GM18526 (cell line): ENCODE results near the gene RORC.
A peak's percentile ranks its signal among the peaks of the same experiment; 100 is the strongest.

Source experiments
- POLR2A ChIP-seq: IDR thresholded peaks from 3 replicates; pipeline ENCODE4 v1.6.1; 2011; ENCODE audit not compliant: insufficient read length; ENCODE audit errors: extremely low read depth

Gene RORC

GRCh38 chr1:151775894-151776664 is 55.5 kb downstream of the RORC start:
- TF ChIP-seq POLR2A: no peak

GRCh38 chr1:151774256-151774922 is 57.2 kb downstream of the RORC start:
- TF ChIP-seq POLR2A: no peak

GRCh38 chr1:151773702-151774101 is 57.9 kb downstream of the RORC start:
- TF ChIP-seq POLR2A: no peak

- no peak for TF ChIP-seq POLR2A
Observed at GRCh38 chr1:151763990-151764389, 67.6 kb downstream of the RORC start.

GRCh38 chr1:151762941-151763921 is 68.4 kb downstream of the RORC start, which contains the start of gene MRPL9:
Gene MRPL9 (minus strand): TSS chr1:151763496. CDS start chr1:151763479, 17 bp downstream.
- peak; percentile 67 for TF ChIP-seq POLR2A

- TF ChIP-seq POLR2A: no peak
Observed at GRCh38 chr1:151760597-151761385, 70.8 kb downstream of the RORC start.

GRCh38 chr1:151759241-151759640 is 72.4 kb downstream of the RORC start:
- TF ChIP-seq POLR2A: no peak

- TF ChIP-seq POLR2A: no peak
Observed at GRCh38 chr1:151756291-151756690, 75.3 kb downstream of the RORC start.
